Sigmoid colon (tissue), 7 donors: ENCODE results near the gene GNA12. TPM values are rescaled to one million over a fixed set of nuclear protein-coding genes. Genes with fewer than 3 reads are reported as not detected.

Source experiments
- DNase-seq: peaks from one replicate; pipeline ENCODE4 v3.0.0-alpha.2; 2019
- H3K27ac ChIP-seq, 4 donors: fragments of 200-600 bp; sonication (generic); one replicate each; pipeline ENCODE4 v1.5.1; 2016 to 2019; ENCODE audit warnings: mild to moderate bottlenecking in 1 of 4
- H3K27me3 ChIP-seq, 3 donors: fragments of 200-600 bp; sonication (generic); one replicate each; pipeline ENCODE4 v1.5.1; 2019; ENCODE audit warnings: mild to moderate bottlenecking in 1 of 3
- H3K36me3 ChIP-seq, 4 donors: fragments of 200-600 bp; sonication (generic); one replicate each; pipeline ENCODE4 v1.5.1; 2016 to 2019
- H3K4me1 ChIP-seq, 4 donors: fragments of 200-600 bp; sonication (generic); one replicate each; pipeline ENCODE4 v1.5.1; 2017 to 2019
- H3K4me3 ChIP-seq, 4 donors: fragments of 200-600 bp; sonication (generic); one replicate each; pipeline ENCODE4 v1.5.1; 2017 to 2019; ENCODE audit warnings: mild to moderate bottlenecking in 2 of 4, moderate library complexity in 1 of 4
- H3K9me3 ChIP-seq, 4 donors: fragments of 200-600 bp in 3 of 4; sonication (generic) in 3 of 4; one replicate each; pipeline versions ENCODE4 v1.5.1 to v1.6.1; 2013 to 2019
- EP300 ChIP-seq, 4 donors: sonication (generic); formaldehyde crosslinking; IDR thresholded peaks; one replicate each; pipeline ENCODE4 v1.6.1; 2017; ENCODE audit warnings: antibody characterized with exemption in 4 of 4
- POLR2A ChIP-seq, 2 donors: fragments of 450-650 bp; IDR thresholded peaks; one replicate each; pipeline ENCODE4 v1.6.1; 2016; ENCODE audit warnings: antibody characterized with exemption in 2 of 2, mild to moderate bottlenecking in 2 of 2, moderate library complexity in 2 of 2
- POLR2AphosphoS5 ChIP-seq, 4 donors: sonication (generic); formaldehyde crosslinking; IDR thresholded peaks; one replicate each; pipeline ENCODE4 v1.6.1; 2017; ENCODE audit warnings: antibody characterized with exemption in 4 of 4
- WGBS, 2 donors: extraction: QIAGEN DNeasy Blood & Tissue Kit; methylation state at CpG; one replicate each; pipeline ENCODE4 v1.1.7; 2013; 5-methylcytosine and 5-hydroxymethylcytosine counted together
- intact Hi-C: fragments of 100-400 bp; cut with DNase I; formaldehyde crosslinking; loops from one replicate; pipeline ENCODE4 v1.15.1; 2023
- polyA plus RNA-seq, 3 donors: library from polyadenylated mRNA; stranded (reverse); fragments of 200-250 nt; gene quantifications; one replicate each; pipeline ENCODE4 v1.2.3, GENCODE V29; 2013
- total RNA-seq, 4 donors: library from RNA; depleted of rRNA; stranded (reverse); fragments of >200 nt; gene quantifications; one replicate each; pipeline ENCODE4 v1.1.0, GENCODE V29; 2016
- TF ChIP-seq, protein P1 (sequence below), 4 experiments: fragments of 450-650 bp in 3 of 4; fragments of 200-600 bp in 1 of 4; IDR thresholded peaks; one replicate each; pipeline ENCODE4 v1.5.1; 2016 to 2019; ENCODE audit warnings: antibody characterized with exemption in 4 of 4, mild to moderate bottlenecking in 3 of 4, moderate library complexity in 2 of 4
- donor health status: healthy with polysubstance abuse.
- donor health status: Bipolar disorder and iron deficiency.
- donor health status: healthy.

Gene GNA12
- total and polyA plus RNA-seq, 7 donors: 13.2 to 46.5 (median 22.0) TPM

DNA sequence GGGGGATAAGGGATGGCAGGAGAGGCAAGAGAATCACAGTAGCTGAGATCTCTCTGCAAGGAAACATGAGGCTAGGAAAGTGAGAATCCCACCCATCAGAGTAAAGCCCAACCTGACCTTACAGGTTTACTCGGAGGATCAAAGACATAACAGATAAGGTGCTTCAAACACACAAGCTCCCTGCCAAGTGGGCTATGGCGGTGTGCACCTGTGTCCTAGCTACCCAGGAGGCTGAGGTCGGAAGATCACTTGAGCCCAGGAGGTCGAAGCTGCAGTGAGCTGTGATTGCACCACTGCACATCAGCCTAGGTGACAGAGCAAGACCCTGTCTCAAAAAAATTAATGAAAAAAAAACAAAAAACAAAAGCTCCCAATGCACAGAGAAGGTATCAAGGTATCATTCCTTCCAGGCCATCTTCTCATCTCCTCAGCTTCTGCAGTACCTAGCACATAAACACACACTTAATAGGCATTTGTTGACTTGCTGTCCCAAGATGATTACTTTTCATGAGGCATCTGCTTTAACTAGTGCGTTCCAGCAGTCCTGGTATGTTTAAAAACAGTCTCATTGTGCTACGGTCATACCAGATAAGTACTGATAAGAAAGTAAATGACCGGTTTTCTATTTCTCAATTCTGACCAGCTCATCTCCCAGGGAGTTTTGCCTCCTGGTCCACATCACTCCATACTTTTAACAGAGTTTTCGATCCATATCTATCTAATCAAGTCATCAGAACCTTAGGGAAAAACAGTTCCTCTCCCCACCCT lies 13.3 kb downstream of the GNA12 start:
- peaks cover 0 to 9% (median 2%) of the 10 kb centered on the region in 4 donors for H3K4me1 ChIP-seq
- no peak overlapping the region for H3K4me3 ChIP-seq
- no peaks in the 10 kb centered on the region for H3K9me3 ChIP-seq
- no peaks in the 10 kb centered on the region for H3K27me3 ChIP-seq
- no peak overlapping the region for H3K27ac ChIP-seq
- no peak for TF ChIP-seq POLR2AphosphoS5 (IDR thresholded peaks at IDR 0.05)
- TF ChIP-seq, protein P1, sequence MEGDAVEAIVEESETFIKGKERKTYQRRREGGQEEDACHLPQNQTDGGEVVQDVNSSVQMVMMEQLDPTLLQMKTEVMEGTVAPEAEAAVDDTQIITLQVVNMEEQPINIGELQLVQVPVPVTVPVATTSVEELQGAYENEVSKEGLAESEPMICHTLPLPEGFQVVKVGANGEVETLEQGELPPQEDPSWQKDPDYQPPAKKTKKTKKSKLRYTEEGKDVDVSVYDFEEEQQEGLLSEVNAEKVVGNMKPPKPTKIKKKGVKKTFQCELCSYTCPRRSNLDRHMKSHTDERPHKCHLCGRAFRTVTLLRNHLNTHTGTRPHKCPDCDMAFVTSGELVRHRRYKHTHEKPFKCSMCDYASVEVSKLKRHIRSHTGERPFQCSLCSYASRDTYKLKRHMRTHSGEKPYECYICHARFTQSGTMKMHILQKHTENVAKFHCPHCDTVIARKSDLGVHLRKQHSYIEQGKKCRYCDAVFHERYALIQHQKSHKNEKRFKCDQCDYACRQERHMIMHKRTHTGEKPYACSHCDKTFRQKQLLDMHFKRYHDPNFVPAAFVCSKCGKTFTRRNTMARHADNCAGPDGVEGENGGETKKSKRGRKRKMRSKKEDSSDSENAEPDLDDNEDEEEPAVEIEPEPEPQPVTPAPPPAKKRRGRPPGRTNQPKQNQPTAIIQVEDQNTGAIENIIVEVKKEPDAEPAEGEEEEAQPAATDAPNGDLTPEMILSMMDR (IDR thresholded peaks at IDR 0.05): no peak
- no peak for TF ChIP-seq POLR2A (IDR thresholded peaks at IDR 0.05)
- no peak for TF ChIP-seq EP300 (IDR thresholded peaks at IDR 0.05)
- DNase-seq: no peak
- peaks cover 0 to 10% (median 0%) of the 10 kb centered on the region in 4 donors for H3K36me3 ChIP-seq
- intact Hi-C loops: no loop called here
- 87 to 95% methylated on average over 8 of the region's 8 CpGs for WGBS, 2 donors

DNA sequence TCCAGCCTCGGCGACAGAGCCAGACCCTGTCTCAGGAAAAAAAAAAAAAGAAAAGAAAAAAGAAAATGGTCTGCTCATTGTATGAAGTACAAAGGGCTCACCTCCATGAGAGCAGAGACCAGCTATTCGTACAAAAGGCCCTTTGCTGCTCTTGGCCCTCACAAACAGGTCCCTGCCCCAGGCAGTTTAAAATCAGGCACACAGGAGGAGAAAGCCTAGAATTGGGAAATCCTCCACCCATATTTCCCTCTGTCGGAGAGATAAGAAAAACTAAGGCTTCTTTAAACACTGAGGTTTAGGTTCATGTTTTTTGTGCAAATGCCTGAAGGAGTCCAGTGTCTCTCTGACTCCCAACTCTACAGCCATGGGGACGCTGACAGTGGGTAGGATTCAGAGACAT lies 15.1 kb downstream of the GNA12 start:
- Histone ChIP-seq H3K27ac (no peak overlapping the region), H3K9me3 (no peaks in the 10 kb centered on the region), H3K36me3 (no peaks in the 10 kb centered on the region), H3K4me1 (peaks cover 0 to 26% (median 20%) of the 10 kb centered on the region in 4 donors), H3K4me3 (no peak overlapping the region), H3K27me3 (no peaks in the 10 kb centered on the region)
- TF ChIP-seq, protein P1 (IDR thresholded peaks at IDR 0.05): no peak
- no peak for TF ChIP-seq EP300 (IDR thresholded peaks at IDR 0.05)
- TF ChIP-seq POLR2AphosphoS5 (IDR thresholded peaks at IDR 0.05): no peak
- no peak for TF ChIP-seq POLR2A (IDR thresholded peaks at IDR 0.05)
- 95% methylated on average over 5 of the region's 5 CpGs for WGBS, 2 donors
- intact Hi-C loops: no loop called here
- DNase-seq: no peak

DNA sequence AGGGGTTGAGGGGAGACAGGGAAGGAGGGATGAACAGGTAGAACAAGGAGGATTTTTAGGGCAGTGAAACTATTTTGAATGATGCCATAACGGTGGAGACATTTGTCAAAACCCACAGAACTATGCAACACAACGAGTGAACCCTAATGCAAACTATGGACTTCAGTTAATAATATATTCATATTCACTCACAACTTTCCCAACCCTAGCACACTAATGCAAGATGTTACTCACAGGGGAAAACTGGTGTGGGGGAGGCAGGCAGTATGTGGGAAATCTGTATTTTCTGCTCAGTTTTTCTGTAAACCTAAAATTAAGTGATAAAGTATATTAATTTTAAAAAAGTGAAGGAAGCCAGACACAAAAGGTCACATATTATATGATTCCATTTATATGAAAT lies 17.3 kb downstream of the GNA12 start:
- DNase-seq: no peak
- Histone ChIP-seq H3K4me3 (no peak overlapping the region), H3K4me1 (peaks cover 0 to 40% (median 33%) of the 10 kb centered on the region in 4 donors), H3K9me3 (no peaks in the 10 kb centered on the region), H3K27ac (no peak overlapping the region), H3K36me3 (no peaks in the 10 kb centered on the region), H3K27me3 (no peaks in the 10 kb centered on the region)
- intact Hi-C loops: no loop called here
- 79 to 95% methylated on average over 2 of the region's 2 CpGs for WGBS, 2 donors
- no peak for TF ChIP-seq EP300 (IDR thresholded peaks at IDR 0.05)
- TF ChIP-seq, protein P1 (IDR thresholded peaks at IDR 0.05): no peak
- TF ChIP-seq POLR2AphosphoS5 (IDR thresholded peaks at IDR 0.05): no peak
- no peak for TF ChIP-seq POLR2A (IDR thresholded peaks at IDR 0.05)

DNA sequence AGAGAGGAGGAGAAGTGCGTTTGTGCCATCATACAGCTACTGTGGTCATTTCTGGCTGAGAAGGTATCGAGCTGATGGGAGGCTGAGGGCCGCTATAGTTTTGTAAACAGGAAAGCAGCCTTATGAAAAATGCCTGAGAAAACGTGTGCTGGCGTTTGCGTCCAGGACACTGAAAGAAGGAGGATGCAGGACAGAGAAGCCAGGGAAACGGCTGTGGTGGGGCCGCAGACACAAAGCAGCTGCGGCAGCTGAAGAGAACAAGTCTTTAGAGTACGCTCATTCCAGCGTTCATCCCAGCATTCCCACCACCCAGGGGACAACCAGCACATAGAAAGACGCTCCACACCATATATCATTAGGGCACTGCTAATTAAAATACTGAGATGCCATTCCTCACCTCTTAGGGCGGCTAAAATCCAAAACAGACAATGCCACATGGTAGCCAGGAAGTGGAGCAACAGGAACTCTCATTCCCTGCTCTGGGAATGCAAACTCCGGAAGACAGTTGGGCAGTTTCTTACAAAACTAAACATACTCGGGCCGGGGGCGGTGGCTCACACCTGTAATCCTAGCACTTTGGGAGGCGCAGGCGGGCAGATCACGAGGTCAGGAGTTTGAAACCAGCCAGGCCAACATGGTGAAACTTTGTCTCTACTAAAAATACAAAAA lies 18.4 kb downstream of the GNA12 start:
- H3K4me3 ChIP-seq: peak overlapping the region in 1 of 4 donors; percentile 3
- peak overlapping the region in 3 of 4 donors; percentile 29 to 55 (median 48) for H3K27ac ChIP-seq
- H3K4me1 ChIP-seq: peaks cover 0 to 51% (median 43%) of the 10 kb centered on the region in 4 donors
- intact Hi-C loops: no loop called here
- 82 to 88% methylated on average over 20 of the region's 20 CpGs for WGBS, 2 donors
- no peak for TF ChIP-seq EP300 (IDR thresholded peaks at IDR 0.05)
- TF ChIP-seq POLR2AphosphoS5 (IDR thresholded peaks at IDR 0.05): no peak
- TF ChIP-seq, protein P1 (IDR thresholded peaks at IDR 0.05): no peak
- no peak for TF ChIP-seq POLR2A (IDR thresholded peaks at IDR 0.05)
- H3K36me3 ChIP-seq: no peaks in the 10 kb centered on the region
- no peaks in the 10 kb centered on the region for H3K9me3 ChIP-seq
- no peaks in the 10 kb centered on the region for H3K27me3 ChIP-seq
- no peak for DNase-seq
